Breast epithelium (tissue), 4 donors: Measurements from ENCODE around the gene TMEM231. TPM values are rescaled to one million over a fixed set of nuclear protein-coding genes. Genes with fewer than 3 reads are reported as not detected.
A peak's percentile ranks its signal among the peaks of the same experiment; 100 is the strongest.
"Not testable (repeated sequence)": the region's sequence is repeated elsewhere in the genome, so short reads cannot be mapped to it uniquely, and the experiment has no call there.

Experiments used
- DNase-seq, 2 donors: peaks; one replicate each; pipeline ENCODE4 v3.0.0-alpha.2; 2019; ENCODE audit warnings: low spot score in 2 of 2
- H3K27ac ChIP-seq, 2 donors: fragments of 200-600 bp; sonication (generic) in 1 of 2; one replicate each; pipeline ENCODE4 v1.5.1; 2016 to 2019; ENCODE audit warnings: mild to moderate bottlenecking in 1 of 2
- H3K27me3 ChIP-seq, 2 donors: fragments of 200-600 bp; sonication (generic) in 1 of 2; one replicate each; pipeline versions ENCODE4 v1.5.1 to v1.6.0; 2017 to 2019; ENCODE audit warnings: control low read depth in 1 of 2, mild to moderate bottlenecking in 1 of 2
- H3K36me3 ChIP-seq: fragments of 200-600 bp; one replicate; pipeline ENCODE4 v1.5.1; 2019
- H3K4me1 ChIP-seq, 2 donors: fragments of 200-600 bp; sonication (generic); one replicate each; pipeline ENCODE4 v1.5.1; 2016 to 2019; ENCODE audit warnings: control low read depth in 1 of 2
- H3K4me3 ChIP-seq, 3 donors: fragments of 200-600 bp; sonication (generic); 1 replicate in 2 of 3; 2 replicates in 1 of 3; pipeline ENCODE4 v1.5.1; 2016 to 2019; ENCODE audit warnings: mild to moderate bottlenecking in 3 of 3, moderate library complexity in 2 of 3
- H3K9me3 ChIP-seq, 2 donors: fragments of 200-600 bp; sonication (generic) in 1 of 2; one replicate each; pipeline ENCODE4 v1.5.1; 2016 to 2019; ENCODE audit warnings: control low read depth in 1 of 2
- CTCF ChIP-seq, 3 donors: fragments of 450-650 bp; IDR thresholded peaks; one replicate each; pipeline ENCODE4 v1.5.1; 2016 to 2017; ENCODE audit warnings: antibody characterized with exemption in 3 of 3, mild to moderate bottlenecking in 3 of 3, moderate library complexity in 3 of 3
- POLR2A ChIP-seq: fragments of 450-650 bp; IDR thresholded peaks from one replicate; pipeline ENCODE4 v1.6.1; 2016; ENCODE audit warnings: antibody characterized with exemption, mild to moderate bottlenecking, moderate library complexity
- POLR2AphosphoS5 ChIP-seq, 3 donors: sonication (generic); formaldehyde crosslinking; IDR thresholded peaks; one replicate each; pipeline ENCODE4 v1.6.1; 2017; ENCODE audit warnings: antibody characterized with exemption in 3 of 3
- intact Hi-C: fragments of 100-400 bp; cut with DNase I; formaldehyde crosslinking; loops from one replicate; pipeline ENCODE4 v1.15.1; 2023; ENCODE audit warnings: low total_unique reads
- total RNA-seq, 3 donors: library from RNA; depleted of rRNA; stranded (reverse); fragments of >200 nt; gene quantifications; one replicate each; pipeline ENCODE4 v1.1.0, GENCODE V29; 2016

The TMEM231 gene
- total RNA-seq, 3 donors from 2014 or later, result 6.6 to 9.8 (median 7.0) TPM

- no peak overlapping the region for H3K4me3 ChIP-seq
- no peaks in the 10 kb centered on the region for H3K27me3 ChIP-seq
- no peaks in the 10 kb centered on the region for H3K4me1 ChIP-seq
- H3K9me3 ChIP-seq, result no peaks in the 10 kb centered on the region
- DNase-seq, result no peak
- no peak for TF ChIP-seq POLR2AphosphoS5 (IDR thresholded peaks at IDR 0.05)
- TF ChIP-seq CTCF (IDR thresholded peaks at IDR 0.05), result no peak
- no peak for TF ChIP-seq POLR2A
- H3K36me3 ChIP-seq, result no peaks in the 10 kb centered on the region
- intact Hi-C loops, result no loop called here
- H3K27ac ChIP-seq, result no peak overlapping the region
Measured at GRCh38 chr16:75514296-75514695, 41.8 kb downstream of the TMEM231 start.

GRCh38 chr16:75506574-75506973 lies 49.5 kb downstream of the TMEM231 start:
- Histone ChIP-seq H3K27me3 (no peaks in the 10 kb centered on the region), H3K9me3 (no peaks in the 10 kb centered on the region), H3K4me3 (no peak overlapping the region), H3K4me1 (no peaks in the 10 kb centered on the region), H3K27ac (peak overlapping the region in 1 of 2 donors; percentile 21), H3K36me3 (no peaks in the 10 kb centered on the region)
- DNase-seq, result peak in 1 of 2 donors; percentile 29
- intact Hi-C loops, result loop anchor here (10.0 kb wide), 1 partner anchor 708 kb away; no protein-coding TSS in a partner anchor
- TF ChIP-seq POLR2AphosphoS5 (IDR thresholded peaks at IDR 0.05) (no peak), POLR2A (no peak), CTCF (IDR thresholded peaks at IDR 0.05) (no peak)

DNA sequence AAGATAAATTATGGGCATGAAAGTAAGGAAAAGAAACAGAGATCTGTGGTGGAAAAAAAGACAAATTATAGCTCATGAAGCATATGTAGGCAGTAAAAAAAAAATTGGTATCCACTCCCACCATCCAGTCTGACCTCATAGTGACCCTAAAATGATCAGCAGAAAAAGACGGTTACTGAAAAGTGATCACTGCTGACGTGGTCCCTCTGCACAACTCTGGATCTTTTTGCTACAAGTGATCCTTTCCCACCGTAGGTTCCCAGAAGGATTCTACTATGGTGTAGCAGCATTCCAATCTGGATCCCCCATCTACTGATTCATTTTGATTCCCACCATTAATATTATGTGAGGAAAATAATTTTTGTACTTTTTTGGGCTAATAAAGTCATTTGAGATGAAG lies 49.9 kb downstream of the TMEM231 start:
- H3K9me3 ChIP-seq, result no peaks in the 10 kb centered on the region
- H3K36me3 ChIP-seq, result no peaks in the 10 kb centered on the region
- peak overlapping the region in 1 of 2 donors; percentile 21 for H3K27ac ChIP-seq
- TF ChIP-seq POLR2A (no peak), CTCF (IDR thresholded peaks at IDR 0.05) (no peak), POLR2AphosphoS5 (IDR thresholded peaks at IDR 0.05) (no peak)
- intact Hi-C loops, result loop anchor here (10.0 kb wide), 1 partner anchor 709 kb away; no protein-coding TSS in a partner anchor
- H3K4me1 ChIP-seq, result no peaks in the 10 kb centered on the region
- no peaks in the 10 kb centered on the region for H3K27me3 ChIP-seq
- no peak for DNase-seq
- no peak overlapping the region for H3K4me3 ChIP-seq

DNA sequence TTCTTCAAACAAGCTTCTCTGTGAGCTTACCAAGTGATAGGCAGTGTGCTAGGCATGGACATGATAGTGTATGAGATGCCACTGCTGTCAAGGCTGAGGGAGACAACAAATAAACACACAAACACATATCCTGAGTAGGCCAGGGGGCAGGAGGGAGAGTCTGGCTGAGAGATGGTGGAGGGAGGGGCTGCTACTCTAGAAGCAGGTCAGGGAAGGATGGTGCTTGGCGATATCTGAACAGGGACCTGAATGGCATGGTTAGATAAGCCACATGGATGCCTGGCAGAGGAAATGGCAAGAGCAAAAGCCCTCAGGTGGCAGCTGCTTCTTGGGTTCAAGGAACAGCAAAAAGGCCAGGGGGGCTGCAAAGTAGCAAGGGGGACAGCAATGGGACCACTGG lies 52.3 kb downstream of the TMEM231 start:
- TF ChIP-seq CTCF (IDR thresholded peaks at IDR 0.05), result no peak
- no peak for TF ChIP-seq POLR2AphosphoS5 (IDR thresholded peaks at IDR 0.05)
- TF ChIP-seq POLR2A, result no peak
- H3K4me3 ChIP-seq, result no peak overlapping the region
- intact Hi-C loops, result loop anchor here (10.0 kb wide), 1 partner anchor 711 kb away; no protein-coding TSS in a partner anchor
- no peaks in the 10 kb centered on the region for H3K27me3 ChIP-seq
- DNase-seq, result no peak
- no peaks in the 10 kb centered on the region for H3K9me3 ChIP-seq
- no peak overlapping the region for H3K27ac ChIP-seq
- H3K36me3 ChIP-seq, result no peaks in the 10 kb centered on the region
- H3K4me1 ChIP-seq, result no peaks in the 10 kb centered on the region

- H3K4me3 ChIP-seq, result no peak overlapping the region
- no peak overlapping the region for H3K27ac ChIP-seq
- H3K9me3 ChIP-seq, result no peaks in the 10 kb centered on the region
- intact Hi-C loops, result loop anchor here (10.0 kb wide), 1 partner anchor 712 kb away; no protein-coding TSS in a partner anchor
- no peak for DNase-seq
- no peak for TF ChIP-seq POLR2AphosphoS5 (IDR thresholded peaks at IDR 0.05)
- no peaks in the 10 kb centered on the region for H3K4me1 ChIP-seq
- H3K27me3 ChIP-seq, result no peaks in the 10 kb centered on the region
- no peaks in the 10 kb centered on the region for H3K36me3 ChIP-seq
Measured at GRCh38 chr16:75502916-75503605, 53.0 kb downstream of the TMEM231 start.

DNA sequence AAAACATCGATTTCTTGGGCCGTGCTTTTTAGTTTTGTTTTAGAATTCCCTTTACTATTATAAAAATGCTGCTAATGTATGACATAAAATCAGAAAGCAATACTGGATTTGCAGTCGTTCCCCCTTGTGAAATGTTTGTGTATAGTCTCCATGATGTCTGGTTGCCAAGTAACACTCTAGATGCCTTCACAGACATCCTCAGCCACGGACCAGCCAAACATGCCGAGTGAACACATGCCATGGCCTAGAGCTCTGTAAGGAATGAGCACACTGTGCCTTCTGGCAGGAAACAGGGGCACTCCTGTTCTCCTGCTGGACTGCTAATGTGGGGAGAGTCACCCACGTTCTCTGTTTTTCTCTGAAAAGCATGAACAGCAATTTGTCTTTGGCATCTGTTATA lies 54.2 kb downstream of the TMEM231 start:
- H3K27me3 ChIP-seq, H3K9me3 ChIP-seq, H3K4me3 ChIP-seq, H3K4me1 ChIP-seq, H3K36me3 ChIP-seq, H3K27ac ChIP-seq: not testable (repeated sequence)
- peak in 1 of 2 donors; percentile 31 for DNase-seq
- intact Hi-C loops, result loop anchor here (10.0 kb wide), 1 partner anchor 713 kb away; no protein-coding TSS in a partner anchor
